Occipital lobe (tissue), 2 donors: Measurements from ENCODE around the gene RPAIN. TPM values are rescaled to one million over a fixed set of nuclear protein-coding genes. Genes with fewer than 3 reads are reported as not detected.

Experiments
- DNase-seq: peaks from one replicate; lab custom pipeline; 2025; lab: John Stamatoyannopoulos, UW
- total RNA-seq: library from RNA; depleted of rRNA; stranded (reverse); fragments of >200 nt; gene quantifications from one replicate; pipeline ENCODE4 v1.2.3, GENCODE V29; 2014

RPAIN gene, protein sequence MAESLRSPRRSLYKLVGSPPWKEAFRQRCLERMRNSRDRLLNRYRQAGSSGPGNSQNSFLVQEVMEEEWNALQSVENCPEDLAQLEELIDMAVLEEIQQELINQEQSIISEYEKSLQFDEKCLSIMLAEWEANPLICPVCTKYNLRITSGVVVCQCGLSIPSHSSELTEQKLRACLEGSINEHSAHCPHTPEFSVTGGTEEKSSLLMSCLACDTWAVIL
- total RNA-seq = 84.5 TPM

DNA sequence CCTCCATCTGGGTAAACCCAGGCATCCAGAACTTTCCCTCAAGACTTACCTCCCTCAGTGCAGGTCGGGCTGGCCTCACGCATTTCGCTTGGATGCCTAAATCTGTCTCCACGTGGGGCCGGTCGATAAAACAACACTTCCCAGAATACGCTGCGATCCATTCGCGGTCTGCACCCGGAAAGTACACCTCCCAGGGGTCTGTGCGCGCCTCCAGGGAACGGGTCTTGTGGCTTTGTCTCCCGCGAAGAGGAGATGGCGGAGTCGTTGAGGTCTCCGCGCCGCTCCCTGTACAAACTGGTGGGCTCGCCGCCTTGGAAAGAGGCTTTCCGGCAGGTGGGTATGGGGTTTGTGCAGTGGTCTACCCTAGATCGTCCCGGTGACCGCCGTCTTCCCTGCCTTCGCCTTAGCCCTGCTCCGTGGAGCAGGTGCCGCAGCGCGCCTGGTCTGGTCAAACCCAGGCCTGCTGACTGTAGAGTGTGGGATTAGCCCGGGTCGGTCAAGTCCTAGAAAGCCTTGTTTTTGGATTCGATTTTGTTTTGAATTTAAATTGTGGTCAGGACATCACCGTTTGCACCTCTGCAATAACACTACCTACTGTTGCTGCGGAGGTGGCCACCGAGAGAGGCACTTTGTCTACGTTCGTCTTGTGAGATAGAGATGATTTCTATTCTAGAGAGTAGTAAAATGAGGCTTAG is at the start of gene RPAIN:
TSS of gene RPAIN (plus strand) at position 224 of the 695 bp plus-strand sequence. CDS start at position 253, 29 bp downstream.
- DNase-seq = peak; percentile 93

DNA sequence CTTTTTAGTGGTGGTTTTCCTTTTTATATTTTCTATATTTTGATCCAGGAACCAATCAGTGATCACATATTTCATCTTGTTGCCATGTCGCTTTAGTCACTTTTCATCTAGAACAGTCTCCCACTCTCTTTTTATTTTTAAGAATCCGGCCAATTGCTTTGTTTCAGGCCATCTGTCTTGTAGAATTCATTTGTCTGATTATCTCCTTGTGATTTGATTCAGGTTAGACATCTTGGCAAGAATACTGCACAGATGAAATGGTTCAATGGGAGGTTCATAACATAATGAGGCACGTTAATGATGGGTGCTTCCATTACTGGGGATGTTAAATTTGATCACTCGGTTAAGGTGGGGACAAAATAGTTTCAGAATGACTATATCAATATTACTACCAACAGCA is 49.6 kb upstream of the RPAIN start:
- no peak for DNase-seq

DNA sequence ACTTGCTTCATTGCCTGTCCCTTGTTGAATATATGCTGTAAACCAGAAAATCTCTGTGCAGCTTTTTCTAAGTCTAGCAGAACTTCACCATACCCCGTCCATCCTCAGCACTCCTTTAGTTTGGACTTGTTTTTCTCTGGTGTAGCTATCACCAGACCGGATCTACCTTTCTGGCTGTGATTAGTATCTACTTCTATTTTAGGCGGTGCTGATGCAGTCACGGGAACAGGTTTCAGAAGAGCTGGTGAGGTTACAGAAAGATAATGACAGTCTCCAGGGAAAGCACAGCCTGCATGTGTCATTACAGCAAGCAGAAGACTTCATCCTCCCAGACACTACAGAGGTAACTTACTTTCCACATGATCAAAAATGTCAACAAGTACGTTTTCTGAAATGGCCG is 46.9 kb upstream of the RPAIN start:
- DNase-seq = peak; percentile 10

DNA sequence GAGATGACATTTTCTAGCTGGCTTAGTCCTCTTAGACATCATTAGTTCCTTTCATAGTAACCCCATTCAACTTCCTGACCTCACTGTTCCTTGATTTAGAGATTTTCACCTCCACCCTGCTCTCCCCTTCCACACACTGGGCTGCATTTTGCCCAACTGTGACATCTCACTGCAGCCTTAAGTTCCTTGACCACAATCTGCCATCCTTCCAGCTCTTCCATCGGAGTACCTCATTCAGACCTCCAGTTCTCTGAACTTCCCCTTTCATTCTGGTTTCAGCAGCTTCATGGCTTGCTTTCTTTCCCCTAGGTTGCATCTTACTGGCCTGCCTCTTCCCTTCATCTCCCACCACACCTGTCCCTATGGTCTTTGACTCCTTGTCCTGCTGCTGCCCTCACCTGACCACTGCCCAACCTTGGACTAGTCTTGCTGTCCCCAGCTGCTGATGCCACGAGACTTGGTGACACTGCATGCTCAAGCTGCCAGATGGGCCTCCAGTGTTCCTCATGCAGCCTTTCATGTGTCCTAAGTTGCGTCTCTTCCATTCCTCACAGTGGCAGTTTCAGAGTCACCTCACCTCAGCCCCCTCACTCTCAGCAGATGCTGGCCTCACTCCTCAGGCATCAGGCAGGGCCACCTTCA is 41.3 kb upstream of the RPAIN start:
- DNase-seq = no peak

DNA sequence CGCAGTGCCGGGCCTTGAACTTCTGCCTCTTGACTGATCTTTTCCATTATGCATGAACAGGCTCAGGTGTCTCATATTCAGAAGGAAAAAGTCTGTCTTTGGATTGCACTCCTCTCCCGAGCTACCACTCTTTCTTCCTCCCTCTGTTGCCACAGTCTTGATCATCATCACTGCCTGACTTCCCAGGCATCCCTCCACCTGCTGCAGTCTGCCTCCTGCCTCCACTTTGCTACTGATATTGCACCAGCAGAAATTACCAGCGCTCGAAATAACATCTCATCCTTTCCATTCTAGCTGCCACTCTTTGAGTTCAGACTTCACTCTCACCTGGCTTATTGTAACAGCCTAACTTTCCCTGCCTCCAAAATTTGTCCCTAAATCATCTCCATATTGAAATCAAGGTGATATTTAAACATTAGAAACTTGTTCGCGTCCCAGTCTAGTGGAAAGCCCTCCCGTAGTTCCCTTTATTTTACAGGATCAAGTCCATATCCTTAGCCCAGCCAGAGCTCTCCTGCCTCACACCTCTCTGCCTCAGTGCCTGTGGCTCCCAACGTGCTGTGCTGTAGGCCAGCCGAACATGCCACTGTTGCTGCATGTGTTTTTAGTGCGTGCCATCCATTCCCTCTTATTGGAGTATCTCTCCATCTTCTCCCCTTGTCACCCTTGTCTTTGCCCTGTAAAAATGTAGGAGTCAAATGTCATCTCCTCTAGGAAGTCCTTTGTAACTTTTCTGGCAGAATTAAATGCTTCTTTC is 40.5 kb upstream of the RPAIN start:
- no peak for DNase-seq

DNA sequence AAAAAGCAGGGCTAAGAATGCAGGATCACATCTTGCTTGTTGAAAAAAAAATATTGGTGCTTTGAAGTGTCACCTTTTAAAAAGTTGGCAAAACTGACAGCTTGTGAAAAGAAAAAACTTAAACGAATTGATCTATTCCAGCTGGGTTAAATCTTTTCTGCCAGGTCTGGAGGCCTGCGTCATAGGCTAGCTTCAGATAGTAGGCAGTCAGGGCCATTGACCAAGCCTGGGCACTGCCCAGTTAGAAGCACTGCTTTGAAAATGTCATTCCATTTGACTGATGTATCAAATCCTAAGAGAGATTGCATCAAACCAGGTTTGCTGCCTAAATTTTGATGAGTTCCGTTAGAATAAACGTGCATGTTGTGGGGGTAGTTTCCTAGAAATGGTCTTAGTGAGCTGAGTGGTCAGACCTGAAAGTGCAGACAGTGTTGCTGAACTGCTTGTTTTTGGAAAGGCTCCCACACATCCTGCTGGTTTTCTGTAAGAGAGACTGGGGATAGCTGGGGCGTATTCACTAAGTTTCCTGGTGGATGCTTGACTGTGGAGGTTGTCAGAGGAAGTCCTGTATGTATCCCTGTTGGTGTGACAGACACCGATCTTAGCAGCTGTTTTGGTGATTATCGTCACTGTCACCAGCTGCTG is 39.4 kb upstream of the RPAIN start:
- DNase-seq = no peak

DNA sequence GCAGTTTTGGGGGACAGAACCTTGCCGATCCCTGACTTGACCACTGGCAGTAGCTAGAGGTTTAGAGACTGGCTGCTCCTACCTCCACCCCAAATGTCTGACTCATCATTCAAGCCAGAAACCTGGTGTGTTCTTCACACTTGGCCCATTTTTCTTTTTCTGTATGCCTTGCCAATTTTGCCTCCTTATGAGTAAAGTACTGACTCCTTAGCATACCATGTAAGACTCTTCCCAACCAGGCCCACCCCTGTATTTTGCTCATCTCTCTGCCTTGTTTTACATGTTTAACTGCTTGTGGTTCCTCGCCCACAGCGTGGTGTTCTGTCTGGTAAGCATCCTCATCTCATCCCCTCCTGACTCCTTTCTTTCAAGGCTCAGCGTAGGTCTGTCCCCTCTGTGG is 38.4 kb upstream of the RPAIN start:
- DNase-seq = no peak

DNA sequence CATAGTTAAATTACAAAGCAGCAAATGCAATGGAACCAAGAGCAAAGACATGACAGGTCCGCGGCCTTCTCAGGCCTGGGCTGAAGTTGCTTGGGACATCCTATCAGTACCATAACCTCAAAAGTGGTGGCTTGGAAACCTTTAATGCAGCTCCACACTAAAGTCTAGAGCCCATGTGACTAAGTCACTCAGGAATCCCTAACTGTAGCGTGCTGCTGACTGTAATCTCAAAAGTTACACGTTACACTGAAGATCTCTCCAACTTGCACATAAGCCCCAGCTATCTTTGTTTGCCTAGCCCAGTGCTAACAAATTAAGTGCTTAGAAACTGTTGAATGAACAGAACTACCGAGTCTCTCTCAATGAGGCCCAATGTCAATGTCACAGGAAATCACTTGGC is 28.3 kb upstream of the RPAIN start:
- DNase-seq = no peak

DNA sequence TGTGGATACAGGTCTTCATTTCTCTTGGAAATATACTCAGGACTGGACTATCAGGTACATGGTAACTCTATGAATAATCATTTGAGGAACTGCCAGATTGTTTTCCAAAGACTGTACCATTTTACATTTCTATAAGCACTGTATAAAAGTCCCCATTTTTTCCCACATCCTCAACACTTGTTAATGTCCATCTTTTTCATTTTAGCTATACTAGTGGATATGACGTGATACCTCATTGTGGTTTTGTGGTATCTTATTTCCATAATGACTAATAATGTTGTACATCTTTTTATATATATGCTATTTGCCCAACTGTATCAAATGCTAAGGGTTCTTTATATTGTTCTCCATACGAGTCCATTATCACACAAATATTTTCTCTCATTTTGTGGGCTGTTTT is 23.4 kb upstream of the RPAIN start:
- DNase-seq = no peak

DNA sequence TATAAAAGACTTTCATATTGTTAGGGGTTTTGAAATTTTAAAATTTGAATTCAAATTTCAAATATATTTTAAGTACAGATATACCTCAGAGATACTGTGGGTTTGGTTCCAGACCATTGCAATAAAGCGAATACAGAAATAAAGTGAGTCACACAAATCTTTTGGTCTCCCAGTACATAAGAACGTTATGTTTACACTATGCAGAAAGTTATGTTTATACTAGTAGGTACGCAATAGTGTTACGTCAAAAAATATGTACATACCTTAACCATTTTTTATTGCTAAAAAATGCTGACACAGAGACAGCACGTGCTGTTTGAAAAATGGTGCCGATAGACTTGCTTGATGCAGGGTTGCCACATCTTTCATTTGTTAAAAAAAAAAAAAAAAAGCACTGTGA is 20.2 kb upstream of the RPAIN start:
- DNase-seq = no peak

DNA sequence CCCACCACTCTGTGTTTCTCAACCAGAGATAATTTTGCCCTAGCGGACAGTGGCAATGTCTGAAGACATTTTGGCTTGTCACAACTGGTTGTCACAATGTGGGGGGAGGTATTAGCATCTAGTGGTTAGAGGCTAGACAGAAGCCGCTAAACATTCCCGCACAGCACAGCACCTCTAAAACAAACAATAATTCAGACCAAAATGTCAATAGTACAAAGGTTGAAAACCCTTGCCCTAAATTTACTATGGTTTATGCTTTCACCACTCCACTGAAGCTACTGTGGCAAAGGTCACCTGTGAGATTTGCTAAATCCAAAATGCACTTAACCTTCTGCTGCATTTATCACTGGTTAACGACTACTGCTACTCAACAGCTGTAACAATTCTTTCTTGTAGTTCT is 14.6 kb upstream of the RPAIN start:
- DNase-seq = no peak

DNA sequence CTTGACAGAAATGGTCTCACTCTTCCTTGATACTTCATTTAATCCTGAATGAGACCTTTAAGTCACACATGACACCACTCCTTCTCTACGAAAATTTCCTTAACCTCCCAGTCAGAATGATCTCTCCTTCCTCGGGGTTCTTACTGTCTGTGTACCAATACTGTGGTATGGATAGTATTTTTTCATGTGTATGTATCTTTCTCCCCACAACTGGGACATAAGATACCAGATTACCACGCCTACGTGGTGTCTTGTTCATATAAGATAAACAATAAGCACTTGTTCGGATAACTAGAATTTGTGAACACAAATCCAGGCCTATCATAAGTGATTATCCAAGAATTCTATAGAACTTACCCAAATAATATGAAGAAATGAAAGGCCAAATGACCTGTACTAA is 11.8 kb upstream of the RPAIN start:
- no peak for DNase-seq

DNA sequence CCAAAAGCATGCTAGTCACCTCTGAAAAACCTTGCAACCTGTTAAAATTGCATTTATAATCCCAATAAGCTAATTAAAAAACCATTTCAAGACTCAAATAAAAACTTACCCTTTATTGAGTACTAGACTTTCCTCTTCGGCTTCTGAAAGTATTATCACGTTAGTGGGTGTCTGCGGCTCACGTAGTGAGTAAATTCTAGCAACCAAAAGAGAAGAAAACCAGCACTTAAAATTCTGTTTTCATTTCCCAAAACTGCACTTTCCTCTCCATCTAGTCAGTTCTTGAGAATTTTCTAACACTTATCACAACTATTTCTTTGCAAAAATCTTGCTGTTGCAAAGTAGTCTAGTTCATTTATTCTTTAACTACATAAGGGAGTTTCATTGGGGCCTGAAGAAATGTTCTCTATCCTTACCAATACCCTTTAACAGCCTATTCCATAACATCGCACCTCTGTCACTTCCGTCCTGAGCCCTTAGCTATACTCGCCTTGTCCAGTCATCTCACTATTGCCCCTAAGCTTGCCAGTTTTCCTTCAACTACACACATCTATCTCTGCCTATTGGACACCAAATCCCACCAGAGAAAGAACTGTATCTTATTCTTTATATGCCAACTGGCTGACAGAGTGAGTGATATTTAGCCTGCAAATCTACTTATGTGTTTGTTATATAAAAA is 9.2 kb upstream of the RPAIN start:
- DNase-seq = no peak

DNA sequence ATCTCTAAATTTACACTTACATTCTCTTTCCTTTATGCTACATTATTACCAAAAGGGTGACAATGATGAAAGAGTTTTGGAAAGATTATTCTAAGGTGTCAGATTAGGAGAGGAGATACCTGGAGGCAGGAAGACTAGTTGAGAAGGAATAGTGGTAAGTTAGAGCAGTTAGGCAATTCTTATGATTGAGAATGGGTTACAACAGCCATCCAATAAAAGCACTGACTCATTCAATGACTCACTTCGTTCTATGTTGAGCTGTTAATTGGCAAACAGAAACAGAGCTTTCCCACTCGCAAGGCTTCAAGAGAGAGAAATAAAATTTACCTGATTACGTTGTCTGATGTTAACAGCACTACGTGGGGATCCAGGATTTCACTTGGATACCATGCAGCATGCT is 6.3 kb upstream of the RPAIN start:
- no peak for DNase-seq

DNA sequence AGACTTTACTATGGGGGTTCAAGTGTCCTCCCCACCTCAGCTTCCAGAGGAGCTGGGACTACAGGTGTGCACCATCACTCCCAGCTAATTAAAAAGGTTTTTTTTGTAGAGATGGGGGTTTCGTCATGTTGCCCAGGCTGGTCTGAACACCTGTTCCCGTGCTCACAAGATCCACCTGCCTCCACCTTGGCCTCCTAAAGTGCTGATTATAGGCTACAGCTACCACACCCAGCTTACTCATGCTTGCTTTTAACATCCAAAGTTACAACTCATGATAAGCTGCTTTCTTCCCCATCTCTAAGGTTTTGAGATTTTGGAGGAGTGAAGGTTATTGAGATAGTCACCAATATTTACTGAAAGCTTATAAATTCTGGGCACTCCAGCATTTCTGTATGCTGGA is 3.1 kb upstream of the RPAIN start:
- DNase-seq = no peak

DNA sequence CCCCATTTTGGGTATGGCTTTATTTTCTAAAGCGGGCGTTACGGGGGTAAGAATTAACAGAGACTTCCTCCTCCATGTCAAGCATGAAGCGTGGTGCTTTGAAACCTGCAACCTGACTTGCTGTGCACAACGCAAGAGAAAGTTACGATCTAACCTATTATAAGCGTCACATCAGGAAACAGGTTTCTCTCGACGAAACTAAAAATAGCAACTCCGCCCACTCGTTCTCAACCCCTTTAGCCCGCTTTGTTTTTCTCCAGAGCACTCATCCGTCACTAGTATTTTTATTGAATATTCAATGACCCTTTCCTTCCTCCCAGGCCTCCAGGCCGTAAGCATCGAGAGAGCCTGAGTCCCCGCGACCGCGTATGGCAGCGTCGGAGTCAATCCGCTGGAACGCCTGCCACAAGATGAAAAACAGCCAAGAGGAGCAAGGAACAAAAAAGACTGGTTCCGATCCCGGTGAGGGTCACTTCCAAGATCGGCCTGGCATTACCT is 1.1 kb upstream of the RPAIN start:
- no peak for DNase-seq

DNA sequence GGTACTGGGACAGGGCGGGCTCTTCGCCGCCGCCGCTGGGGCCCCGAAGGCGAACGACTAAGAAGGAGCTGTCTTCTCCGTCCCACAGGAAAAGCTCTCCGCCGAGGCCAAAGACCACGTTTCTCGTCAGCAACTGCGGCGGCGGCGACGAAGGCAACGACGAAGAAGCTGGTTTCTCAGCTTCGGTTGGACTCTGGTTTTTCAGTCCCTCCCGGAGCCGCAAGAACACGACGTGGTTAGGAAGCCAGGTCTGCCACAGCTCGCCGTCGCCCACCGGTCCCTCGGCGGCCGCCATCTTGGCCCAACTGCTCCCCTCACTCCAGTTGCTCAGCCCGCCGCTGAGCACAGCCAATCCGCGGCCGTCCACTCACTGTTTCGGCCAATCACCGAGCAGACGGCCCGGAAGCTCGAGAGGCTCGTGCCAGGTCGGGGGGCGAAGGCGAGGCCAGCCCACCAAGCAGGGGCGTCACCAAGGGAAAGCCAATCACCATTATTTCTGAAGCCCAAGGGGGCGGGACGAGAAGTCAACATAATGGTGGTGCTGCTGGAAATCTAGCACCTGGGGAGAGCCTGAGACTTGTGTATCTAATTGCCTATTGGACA is 525 bp upstream of the RPAIN start, which contains the start of gene NUP88:
TSS of gene NUP88 (minus strand) at position 307 of the 603 bp plus-strand sequence. CDS start at position 295, 12 bp downstream.
- peak; percentile 97 for DNase-seq

DNA sequence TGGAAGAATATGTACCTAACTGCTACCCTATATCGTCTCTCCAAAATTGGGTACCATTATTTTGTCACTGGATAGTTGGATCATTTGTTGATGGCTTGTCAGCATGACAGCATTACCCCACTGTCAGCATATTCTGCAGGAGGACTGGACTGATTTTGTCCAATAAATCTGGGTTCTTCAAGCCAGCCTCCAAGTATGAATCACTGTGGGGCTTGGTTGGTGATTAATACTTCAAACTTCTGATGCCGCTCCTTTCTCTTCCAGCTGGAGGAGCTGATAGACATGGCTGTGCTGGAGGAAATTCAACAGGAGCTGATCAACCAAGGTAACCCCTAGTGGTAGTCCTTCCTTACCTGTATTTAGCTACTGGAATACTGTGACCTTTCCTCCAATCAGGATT is 2.5 kb downstream of the RPAIN start:
- no peak for DNase-seq

DNA sequence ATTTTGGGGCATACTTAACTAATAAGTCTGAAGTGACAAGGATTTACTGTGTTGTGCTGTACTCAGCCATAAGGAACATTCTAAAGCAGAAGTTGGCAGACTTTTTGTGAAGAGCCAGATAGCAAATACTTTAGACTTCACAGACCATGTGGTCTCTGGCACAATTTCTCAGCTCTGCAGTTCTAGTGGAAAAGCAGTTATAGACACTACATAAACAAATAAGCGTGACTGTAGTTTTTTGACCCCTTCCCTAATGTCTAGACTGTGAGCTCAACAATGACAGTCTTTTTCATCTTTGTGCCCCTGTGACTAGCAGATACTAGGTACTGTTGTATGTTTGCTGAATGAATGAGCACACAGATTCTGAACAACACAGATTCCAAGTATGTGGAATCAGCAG is 4.9 kb downstream of the RPAIN start:
- no peak for DNase-seq

DNA sequence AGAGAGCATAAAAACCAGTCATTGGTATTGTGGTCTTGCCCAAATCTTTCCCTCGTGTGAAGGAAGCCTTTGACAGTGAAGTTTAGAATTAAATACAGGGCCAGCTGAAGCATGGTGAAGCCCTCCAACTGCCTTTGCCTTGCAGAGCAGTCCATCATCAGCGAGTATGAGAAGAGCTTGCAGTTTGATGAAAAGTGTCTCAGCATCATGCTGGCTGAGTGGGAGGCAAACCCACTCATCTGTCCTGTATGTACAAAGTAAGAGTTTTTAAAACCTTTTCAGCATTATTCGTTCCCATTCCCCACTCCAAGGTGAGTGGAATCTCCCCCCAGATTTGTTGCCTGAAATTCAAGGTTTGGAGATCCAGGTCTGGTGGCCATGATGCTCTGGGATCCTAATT is 5.8 kb downstream of the RPAIN start:
- no peak for DNase-seq
